HepG2 (cell line): ENCODE measurements around the gene ETF1. TPM values are rescaled to one million over a fixed set of nuclear protein-coding genes. Genes with fewer than 3 reads are reported as not detected.

ENCODE experiments used
- ATAC-seq: fragments of 200-7000 bp; cut with Tn5 transposase; 3 replicates; pipeline ENCODE4 v1.9.1; 2020; ENCODE audit warnings: mild to moderate bottlenecking, moderate library complexity
- BruUV-seq: library from RNA; stranded (reverse); fragments of 400-500 nt; replicated peaks from 2 replicates; lab custom pipeline; 2021; lab: Mats Ljungman, UMichigan
- CTCF ChIA-PET: fragments of 300-600 bp; formaldehyde crosslinking; extraction: SDS; loops from one replicate; lab custom pipeline; 2021; ENCODE audit warnings: low total read pairs, inconsistent platforms, low intra/inter-chr PET ratio; lab: Yijun Ruan, JAX
- POLR2A ChIA-PET: fragments of 350-600 bp; sonication (Branson Sonifier 250); formaldehyde crosslinking; loops from one replicate; lab custom pipeline; 2020; ENCODE audit warnings: antibody characterized with exemption, inconsistent platforms; lab: Yijun Ruan, JAX
- DNase-seq: peaks from one replicate; pipeline ENCODE4 v3.0.0-alpha.2; 2015; ENCODE audit warnings: low spot score
- FAIRE-seq: peaks from 3 replicates; lab custom pipeline; 2011; peaks lifted over from hg19 to GRCh38; lab: Jason Lieb, UNC
- H2AFZ ChIP-seq: one replicate; pipeline ENCODE4 v1.6.1; 2011; ENCODE audit warnings: low read length, inconsistent platforms
- H3K27ac ChIP-seq: fragments of 300-600 bp; 3 replicates; pipeline ENCODE4 v1.8.0; 2011; ENCODE audit warnings: mixed run types, mild to moderate bottlenecking, mixed read lengths, low read length, inconsistent platforms; ENCODE audit not compliant: insufficient read depth; ENCODE audit errors: extremely low read length
- H3K27me3 ChIP-seq, 2 experiments: fragments of 200-600 bp in 1 of 2; 2 replicates in 1 of 2; 3 replicates in 1 of 2; pipeline versions ENCODE4 v1.6.0 to v1.8.0; 2011; ENCODE audit warnings: low read length in 2 of 2, mild to moderate bottlenecking in 2 of 2, moderate library complexity in 2 of 2, inconsistent platforms in 1 of 2; ENCODE audit not compliant: insufficient read depth in 2 of 2, control insufficient read depth in 1 of 2
- H3K36me3 ChIP-seq, 2 experiments: fragments of 200-600 bp in 1 of 2; replicated peaks in 1 of 2; 2 replicates in 1 of 2; 3 replicates in 1 of 2; pipeline versions ENCODE4 v1.5.1 to v1.8.0; 2011; ENCODE audit warnings: low read length in 2 of 2, inconsistent platforms in 1 of 2; ENCODE audit not compliant: insufficient read depth in 2 of 2, control insufficient read depth in 1 of 2
- H3K4me1 ChIP-seq: 2 replicates; pipeline ENCODE4 v1.5.1; 2012; ENCODE audit warnings: low read length, inconsistent platforms; ENCODE audit not compliant: insufficient read depth
- H3K4me2 ChIP-seq: 2 replicates; pipeline ENCODE4 v1.6.0; 2011; ENCODE audit warnings: low read depth, low read length, inconsistent platforms
- H3K4me3 ChIP-seq, 3 experiments: fragments of 200-600 bp in 1 of 3; sonication (generic), shearing (Covaris generic) in 1 of 3; replicated peaks in 1 of 3; 2 replicates each; pipeline ENCODE4 v1.5.1; 2011 to 2016; ENCODE audit warnings: low read length in 3 of 3, inconsistent platforms in 2 of 3, low read depth in 2 of 3, mild to moderate bottlenecking in 2 of 3, control low read depth in 1 of 3, mixed read lengths in 1 of 3; ENCODE audit not compliant: insufficient read depth in 1 of 3
- H3K79me2 ChIP-seq: one replicate; pipeline ENCODE4 v1.6.1; 2011; ENCODE audit warnings: low read length, inconsistent platforms; ENCODE audit not compliant: insufficient read depth
- H3K9ac ChIP-seq: 2 replicates; pipeline ENCODE4 v1.6.0; 2011; ENCODE audit warnings: mild to moderate bottlenecking, low read depth, low read length, inconsistent platforms; ENCODE audit not compliant: insufficient read depth
- H3K9me3 ChIP-seq: 2 replicates; pipeline ENCODE4 v1.5.1; 2012; ENCODE audit warnings: mild to moderate bottlenecking, low read length
- H4K20me1 ChIP-seq: 2 replicates; pipeline ENCODE4 v1.6.0; 2011; ENCODE audit warnings: inconsistent platforms, mild to moderate bottlenecking, low read length, moderate library complexity; ENCODE audit not compliant: insufficient read depth
- LCORL ChIP-seq, 2 experiments: fragments of 450-650 bp in 1 of 2; sonication (generic) in 1 of 2; formaldehyde crosslinking in 1 of 2; IDR thresholded peaks; 2 replicates each; pipeline versions ENCODE4 v1.5.0 to v1.6.1; 2017 to 2020; ENCODE audit warnings: antibody characterized with exemption in 1 of 2, missing genetic modification reagents in 1 of 2
- NAIF1 ChIP-seq: sonication (generic); formaldehyde crosslinking; IDR thresholded peaks from 2 replicates; pipeline ENCODE4 v1.5.0; 2020; ENCODE audit warnings: mild to moderate bottlenecking, missing genetic modification reagents, borderline replicate concordance
- NCOA2 ChIP-seq: sonication (generic); formaldehyde crosslinking; IDR thresholded peaks from 2 replicates; pipeline ENCODE4 v1.8.0; 2022; ENCODE audit warnings: inconsistent platforms
- NR2F1 ChIP-seq, 2 experiments: fragments of 450-650 bp in 1 of 2; formaldehyde crosslinking in 1 of 2; IDR thresholded peaks; 2 replicates each; pipeline versions ENCODE4 v1.5.0 to v1.6.1; 2016 to 2020; ENCODE audit warnings: mild to moderate bottlenecking in 1 of 2, missing compliant biosample characterization in 1 of 2, missing genetic modification reagents in 1 of 2, moderate library complexity in 1 of 2
- RBAK ChIP-seq: sonication (generic); formaldehyde crosslinking; IDR thresholded peaks from 2 replicates; pipeline ENCODE4 v1.5.1; 2020; ENCODE audit warnings: mild to moderate bottlenecking, missing genetic modification reagents
- RXRB ChIP-seq: IDR thresholded peaks from 2 replicates; pipeline ENCODE4 v1.6.1; 2016; ENCODE audit warnings: borderline replicate concordance, missing genetic modification reagents, missing compliant biosample characterization
- SKI ChIP-seq: fragments of 450-650 bp; IDR thresholded peaks from one replicate; pipeline ENCODE4 v1.6.1; 2018; ENCODE audit warnings: mild to moderate bottlenecking; ENCODE audit not compliant: partially characterized antibody
- TEAD2 ChIP-seq: sonication (generic); formaldehyde crosslinking; IDR thresholded peaks from 2 replicates; pipeline ENCODE4 v1.9.0; 2021; ENCODE audit warnings: missing genetic modification reagents
- ZBTB25 ChIP-seq: IDR thresholded peaks from 2 replicates; pipeline ENCODE4 v1.6.1; 2018; ENCODE audit warnings: missing genetic modification reagents
- ZNF34 ChIP-seq: sonication (generic); formaldehyde crosslinking; IDR thresholded peaks from 2 replicates; pipeline ENCODE4 v1.4.0; 2020; ENCODE audit warnings: mild to moderate bottlenecking, missing genetic modification reagents, borderline replicate concordance
- ZNF567 ChIP-seq: sonication (generic); formaldehyde crosslinking; IDR thresholded peaks from 2 replicates; pipeline ENCODE4 v1.8.1; 2023; ENCODE audit warnings: mild to moderate bottlenecking, missing genetic modification reagents, borderline replicate concordance
- ZNF749 ChIP-seq: sonication (generic); formaldehyde crosslinking; IDR thresholded peaks from 2 replicates; pipeline ENCODE4 v1.8.0; 2022; ENCODE audit warnings: mild to moderate bottlenecking, missing genetic modification reagents, moderate library complexity, borderline replicate concordance
- WGBS: methylation state at CpG from one replicate; pipeline ENCODE4 v1.1.6; 2017; ENCODE audit warnings: low lambda C conversion rate; 5-methylcytosine and 5-hydroxymethylcytosine counted together
- in situ Hi-C: cut with HindIII; loops from 2 replicates; pipeline ENCODE4 v1.10.0; 2017; ENCODE audit warnings: low pct_unique_long_range_greater_than_20kb; ENCODE audit not compliant: extremely low pct_ligation_motif_present
- intact Hi-C: fragments of 100-400 bp; cut with micrococcal nuclease; formaldehyde crosslinking; loops from one replicate; pipeline ENCODE4 v1.10.0; 2022; ENCODE audit not compliant: unreplicated experiment
- polyA plus RNA-seq, 8 experiments: library from polyadenylated mRNA; depleted of rRNA in 3 of 8; stranded (reverse) in 7 of 8; unstranded in 1 of 8; fragments of >200 nt; fragmentation: Illumina TruSeq in 4 of 8; extraction: Trizol in 4 of 8; gene quantifications; 2 replicates each; pipeline versions ENCODE4 v1.2.1 to v1.2.3, GENCODE V29; 2011 to 2016; ENCODE audit warnings: low read depth in 4 of 8, missing spikeins in 1 of 8, mixed read lengths in 1 of 8; ENCODE audit not compliant: insufficient read depth in 1 of 8
- total RNA-seq, 5 experiments: library from RNA; depleted of rRNA; stranded (reverse); fragments of >200 nt; fragmentation: Illumina TruSeq; extraction: Trizol; gene quantifications; 2 replicates each; pipeline ENCODE4 v1.2.3, GENCODE V29; 2016; ENCODE audit warnings: low read depth in 1 of 5
- TF ChIP-seq, protein P1 (sequence below): sonication (generic); formaldehyde crosslinking; IDR thresholded peaks from 2 replicates; pipeline ENCODE4 v1.4.0; 2020; ENCODE audit warnings: mild to moderate bottlenecking, missing genetic modification reagents

The ETF1 gene
- total and polyA plus RNA-seq, 2 of the 13 experiments (the other 11 are each of a cell fraction or from before 2014, with no cell fraction given), result 52.1 to 184 TPM

- peak overlapping the region; percentile 36 for H3K4me2 ChIP-seq
- peaks cover 83% of the 10 kb centered on the region for H3K79me2 ChIP-seq
- 71% methylated on average over 2 of the region's 2 CpGs for WGBS
- peaks cover 91% of the 10 kb centered on the region for H3K4me1 ChIP-seq
- H3K27ac ChIP-seq, result peak overlapping the region; percentile 37
- no peak overlapping the region for H2AFZ ChIP-seq
- ChIA-PET CTCF (no interaction called here), POLR2A (interaction anchor here (0.7 to 1.3 kb wide), 3 partner anchors 8 to 87 kb away, joined by 3 read pairs; no protein-coding TSS in a partner anchor)
- BruUV-seq, result no TSS peak
- no peak for FAIRE-seq
- no peaks in the 10 kb centered on the region for H3K9me3 ChIP-seq
- H3K27me3 ChIP-seq, result no peaks in the 10 kb centered on the region
- H4K20me1 ChIP-seq, result peaks cover 30% of the 10 kb centered on the region
- peaks cover 5 to 18% of the 10 kb centered on the region in 2 experiments; a peak in 4 of 5 replicates for H3K36me3 ChIP-seq
- no peak overlapping the region for H3K4me3 ChIP-seq
- in situ Hi-C loops, result no loop called here
- ATAC-seq, result no peak
- DNase-seq, result no peak
- TF ChIP-seq ZNF34 (CRISPR knock-in tag), result no peak
- TF ChIP-seq ZNF749, result no peak
- no peak for TF ChIP-seq TEAD2 (CRISPR knock-in tag)
- TF ChIP-seq ZBTB25 (CRISPR knock-in tag), result no peak
- no peak overlapping the region for H3K9ac ChIP-seq
- intact Hi-C loops, result no loop called here
Observed at GRCh38 chr5:138536215-138536614, 6.8 kb downstream of the ETF1 start.

DNA sequence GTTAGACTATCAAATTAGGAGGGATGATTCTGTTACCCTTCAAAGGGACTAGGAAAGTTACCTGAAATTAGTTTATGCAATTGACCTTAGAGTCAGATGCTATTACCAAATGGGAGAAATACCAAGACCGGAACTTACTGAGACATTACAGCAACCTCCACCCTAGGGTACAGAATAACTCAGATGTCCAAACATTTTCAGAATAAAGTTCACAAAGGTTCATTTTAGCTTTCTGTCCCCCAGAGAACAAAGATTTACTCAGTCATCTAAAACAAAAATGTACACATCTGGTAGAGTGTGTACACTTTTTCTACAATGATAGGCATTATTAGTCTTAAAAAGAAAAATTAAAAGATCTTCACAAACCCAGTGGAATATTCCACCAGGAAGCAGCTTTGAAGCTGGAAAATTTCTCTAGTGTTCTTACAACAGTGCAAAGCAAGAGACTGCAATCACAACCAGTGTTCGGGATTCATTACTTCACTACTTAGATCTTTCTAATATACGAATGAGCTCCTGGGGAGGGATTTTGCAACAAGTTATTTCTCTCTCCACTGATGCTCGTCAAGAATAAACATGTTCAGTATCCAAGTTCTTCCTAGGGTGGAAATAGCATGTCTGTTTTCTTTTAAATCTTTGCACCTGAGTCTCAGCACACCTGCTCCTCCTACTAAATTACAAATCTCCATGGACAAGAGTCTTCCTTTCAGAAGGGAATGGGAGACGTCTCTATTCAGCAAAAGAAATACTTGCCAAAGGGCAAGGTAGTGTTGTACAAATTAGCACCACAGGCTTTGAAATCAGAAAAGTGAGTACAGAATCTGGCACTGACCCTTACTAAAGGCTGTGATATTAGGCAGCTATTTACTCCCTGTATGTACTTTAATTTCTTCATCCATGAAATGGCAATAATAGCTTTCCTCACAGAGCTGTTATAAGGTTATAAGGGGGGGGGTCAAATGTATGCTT lies 8.8 kb downstream of the ETF1 start:
- Histone ChIP-seq H3K4me2 (peak overlapping the region; percentile 71), H3K27ac (peak overlapping the region; percentile 81), H3K27me3 (no peaks in the 10 kb centered on the region), H3K79me2 (peaks cover 83% of the 10 kb centered on the region), H3K36me3 (peaks cover 9 to 23% of the 10 kb centered on the region in 2 experiments), H4K20me1 (peaks cover 13% of the 10 kb centered on the region; the same call in 1 of the 2 replicates), H3K9me3 (no peaks in the 10 kb centered on the region), H3K4me1 (peaks cover 91% of the 10 kb centered on the region), H3K9ac (peak overlapping the region; percentile 63), H3K4me3 (peak overlapping the region; percentile 23 to 33 (median 27); a peak in 3 of 6 replicates), H2AFZ (no peak overlapping the region)
- FAIRE-seq (peak; percentile 89), ATAC-seq (peak; percentile 64), DNase-seq (peak; percentile 85)
- TSS peak; percentile 99 for BruUV-seq
- in situ Hi-C loops, result no loop called here
- ChIA-PET POLR2A (interaction anchor here (0.7 to 1.7 kb wide), 9 partner anchors 9 to 74 kb away, joined by 3 to 24 read pairs (median 4); partner anchors contain the start of genes ETF1 and HSPA9), CTCF (no interaction called here)
- intact Hi-C loops, result no loop called here
- WGBS, result 10% methylated on average over 5 of the region's 5 CpGs
- TF ChIP-seq RXRB (CRISPR knock-in tag) (peak; percentile 90), NR2F1 (CRISPR knock-in tag; IDR thresholded peaks at IDR 0.05) (0 out of 4 replicates have a peak, but pooled peaks of 1 of the 2 experiments have one; percentile 39), LCORL (IDR thresholded peaks at IDR 0.05) (no peak), LCORL (CRISPR knock-in tag; IDR thresholded peaks at IDR 0.05) (peak; percentile 23; the same call in 1 of the 2 replicates), NCOA2 (peak; percentile 78), SKI (peak; percentile 76), NAIF1 (no peak), RBAK (CRISPR knock-in tag) (no peak), ZNF567 (CRISPR knock-in tag) (no peak)
- TF ChIP-seq, protein P1, sequence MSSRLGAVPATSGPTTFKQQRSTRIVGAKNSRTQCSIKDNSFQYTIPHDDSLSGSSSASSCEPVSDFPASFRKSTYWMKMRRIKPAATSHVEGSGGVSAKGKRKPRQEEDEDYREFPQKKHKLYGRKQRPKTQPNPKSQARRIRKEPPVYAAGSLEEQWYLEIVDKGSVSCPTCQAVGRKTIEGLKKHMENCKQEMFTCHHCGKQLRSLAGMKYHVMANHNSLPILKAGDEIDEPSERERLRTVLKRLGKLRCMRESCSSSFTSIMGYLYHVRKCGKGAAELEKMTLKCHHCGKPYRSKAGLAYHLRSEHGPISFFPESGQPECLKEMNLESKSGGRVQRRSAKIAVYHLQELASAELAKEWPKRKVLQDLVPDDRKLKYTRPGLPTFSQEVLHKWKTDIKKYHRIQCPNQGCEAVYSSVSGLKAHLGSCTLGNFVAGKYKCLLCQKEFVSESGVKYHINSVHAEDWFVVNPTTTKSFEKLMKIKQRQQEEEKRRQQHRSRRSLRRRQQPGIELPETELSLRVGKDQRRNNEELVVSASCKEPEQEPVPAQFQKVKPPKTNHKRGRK (CRISPR knock-in tag), result no peak
